Prostate gland (tissue), 2 donors: ENCODE data around the gene RAD51B. TPM values are rescaled to one million over a fixed set of nuclear protein-coding genes. Genes with fewer than 3 reads are reported as not detected.

ENCODE experiments used
- DNase-seq: peaks from one replicate; pipeline ENCODE4 v3.0.0-alpha.2; 2019; ENCODE audit warnings: low spot score
- H3K27ac ChIP-seq, 2 donors: fragments of 200-600 bp; sonication (generic); 2 replicates each; pipeline ENCODE4 v1.5.1; 2017 to 2019
- H3K27me3 ChIP-seq: fragments of 200-600 bp; sonication (generic); replicated peaks from 2 replicates; pipeline ENCODE4 v1.5.1; 2019; ENCODE audit not compliant: insufficient read depth
- H3K36me3 ChIP-seq, 2 donors: fragments of 200-600 bp; sonication (generic); 1 replicate in 1 of 2; 2 replicates in 1 of 2; pipeline versions ENCODE4 v1.5.1 to v1.8.1; 2017 to 2019
- H3K4me1 ChIP-seq: fragments of 200-600 bp; sonication (generic); replicated peaks from 2 replicates; pipeline ENCODE4 v1.5.1; 2019
- H3K4me3 ChIP-seq, 2 donors: fragments of 200-600 bp; sonication (generic); 2 replicates each; pipeline ENCODE4 v1.5.1; 2017 to 2019
- H3K9me3 ChIP-seq: fragments of 200-600 bp; sonication (generic); 2 replicates; pipeline ENCODE4 v1.5.1; 2017
- POLR2A ChIP-seq: fragments of 450-650 bp; IDR thresholded peaks from one replicate; pipeline ENCODE4 v1.6.1; 2016; ENCODE audit warnings: antibody characterized with exemption, mild to moderate bottlenecking
- POLR2AphosphoS5 ChIP-seq: sonication (generic); formaldehyde crosslinking; IDR thresholded peaks from one replicate; pipeline ENCODE4 v1.6.1; 2017; ENCODE audit warnings: antibody characterized with exemption
- WGBS: methylation state at CpG from one replicate; pipeline ENCODE4 v1.1.5; 2018; 5-methylcytosine and 5-hydroxymethylcytosine counted together
- intact Hi-C: fragments of 100-400 bp; cut with DNase I; formaldehyde crosslinking; loops from one replicate; pipeline ENCODE4 v1.14.2; 2022
- total RNA-seq, 2 donors: library from RNA; depleted of rRNA; stranded (reverse); fragments of >200 nt; gene quantifications; one replicate each; pipeline ENCODE4 v1.1.0, GENCODE V29; 2016
- TF ChIP-seq, protein P1 (sequence below), 4 experiments: fragments of 200-600 bp in 2 of 4; fragments of 450-650 bp in 2 of 4; sonication (generic) in 2 of 4; IDR thresholded peaks; 1 replicate in 3 of 4; 2 replicates in 1 of 4; pipeline ENCODE4 v1.5.1; 2016 to 2019; ENCODE audit warnings: antibody characterized with exemption in 4 of 4, mild to moderate bottlenecking in 2 of 4, moderate library complexity in 2 of 4

Gene RAD51B
- total RNA-seq, 2 donors from 2014 or later: 14.9 to 35.8 TPM

GRCh38 chr14:68596701-68597100, 777.1 kb downstream of the RAD51B start:
- H3K36me3 ChIP-seq: no peaks in the 10 kb centered on the region
- H3K4me1 ChIP-seq: peaks cover 12% of the 10 kb centered on the region
- no peaks in the 10 kb centered on the region for H3K27me3 ChIP-seq
- H3K9me3 ChIP-seq: no peaks in the 10 kb centered on the region
- DNase-seq: no peak
- 85% methylated on average over 10 of the region's 10 CpGs for WGBS
- H3K27ac ChIP-seq: no peak overlapping the region
- intact Hi-C loops: no loop called here
- no peak for TF ChIP-seq POLR2AphosphoS5
- no peak overlapping the region for H3K4me3 ChIP-seq

- H3K27me3 ChIP-seq: no peaks in the 10 kb centered on the region
- intact Hi-C loops: no loop called here
- no peak for TF ChIP-seq POLR2A
- TF ChIP-seq, protein P1, sequence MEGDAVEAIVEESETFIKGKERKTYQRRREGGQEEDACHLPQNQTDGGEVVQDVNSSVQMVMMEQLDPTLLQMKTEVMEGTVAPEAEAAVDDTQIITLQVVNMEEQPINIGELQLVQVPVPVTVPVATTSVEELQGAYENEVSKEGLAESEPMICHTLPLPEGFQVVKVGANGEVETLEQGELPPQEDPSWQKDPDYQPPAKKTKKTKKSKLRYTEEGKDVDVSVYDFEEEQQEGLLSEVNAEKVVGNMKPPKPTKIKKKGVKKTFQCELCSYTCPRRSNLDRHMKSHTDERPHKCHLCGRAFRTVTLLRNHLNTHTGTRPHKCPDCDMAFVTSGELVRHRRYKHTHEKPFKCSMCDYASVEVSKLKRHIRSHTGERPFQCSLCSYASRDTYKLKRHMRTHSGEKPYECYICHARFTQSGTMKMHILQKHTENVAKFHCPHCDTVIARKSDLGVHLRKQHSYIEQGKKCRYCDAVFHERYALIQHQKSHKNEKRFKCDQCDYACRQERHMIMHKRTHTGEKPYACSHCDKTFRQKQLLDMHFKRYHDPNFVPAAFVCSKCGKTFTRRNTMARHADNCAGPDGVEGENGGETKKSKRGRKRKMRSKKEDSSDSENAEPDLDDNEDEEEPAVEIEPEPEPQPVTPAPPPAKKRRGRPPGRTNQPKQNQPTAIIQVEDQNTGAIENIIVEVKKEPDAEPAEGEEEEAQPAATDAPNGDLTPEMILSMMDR (IDR thresholded peaks at IDR 0.05): no peak
- TF ChIP-seq POLR2AphosphoS5: no peak
- peak overlapping the region; percentile 85 to 88 for H3K27ac ChIP-seq
- 34% methylated on average over 2 of the region's 2 CpGs for WGBS
- DNase-seq: no peak
- no peaks in the 10 kb centered on the region for H3K9me3 ChIP-seq
- no peaks in the 10 kb centered on the region for H3K36me3 ChIP-seq
- no peak overlapping the region for H3K4me3 ChIP-seq
- H3K4me1 ChIP-seq: peaks cover 12% of the 10 kb centered on the region
Observed at GRCh38 chr14:68598089-68598488, 778.5 kb downstream of the RAD51B start.

GRCh38 chr14:68598621-68599447, 779.3 kb downstream of the RAD51B start:
- DNase-seq: peak; percentile 68
- H3K4me3 ChIP-seq: no peak overlapping the region

DNA sequence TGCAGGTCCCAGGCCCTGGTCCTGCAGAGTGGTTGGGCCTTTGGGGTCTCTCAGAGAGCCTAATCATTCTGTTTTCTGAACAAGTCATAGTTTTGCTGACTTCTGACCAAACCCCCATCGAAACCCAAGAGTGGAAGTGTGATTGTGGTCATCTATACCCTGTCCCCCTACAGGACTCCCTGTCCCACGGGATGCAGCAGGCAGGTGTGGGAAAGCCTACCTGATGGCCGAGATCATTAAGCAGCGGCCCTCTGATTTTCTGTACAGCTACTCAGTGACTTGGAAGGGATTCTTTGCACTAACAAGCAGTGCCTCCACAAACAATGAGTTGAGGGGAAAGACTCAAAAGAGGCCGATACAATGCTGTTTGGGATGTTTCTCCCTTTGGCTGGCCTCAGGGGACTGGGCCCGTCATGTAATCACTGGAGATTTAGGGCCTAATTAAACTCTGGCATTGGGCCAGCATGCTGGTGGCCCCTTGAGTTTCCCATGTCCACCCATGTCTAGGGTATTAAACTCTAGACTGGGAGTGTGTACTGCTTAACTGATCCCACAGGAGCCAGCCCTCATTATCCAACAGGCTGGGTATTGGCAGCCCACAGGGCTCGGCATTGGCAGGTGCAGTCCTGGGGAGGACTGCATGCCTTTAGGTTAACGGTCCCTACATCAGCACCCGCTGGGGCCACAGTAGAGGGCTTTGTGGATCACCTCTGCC, 780.5 kb downstream of the RAD51B start:
- Histone ChIP-seq H3K36me3 (no peaks in the 10 kb centered on the region), H3K9me3 (no peaks in the 10 kb centered on the region), H3K27me3 (no peaks in the 10 kb centered on the region), H3K4me3 (no peak overlapping the region), H3K27ac (peak overlapping the region; percentile 85 to 88), H3K4me1 (peaks cover 12% of the 10 kb centered on the region)
- intact Hi-C loops: no loop called here
- TF ChIP-seq, protein P1 (IDR thresholded peaks at IDR 0.05): no peak
- TF ChIP-seq POLR2AphosphoS5: no peak
- TF ChIP-seq POLR2A: no peak
- DNase-seq: no peak
- 92% methylated on average over 9 of the region's 9 CpGs for WGBS

More at GRCh38 chr14:68598621-68599447, 779.3 kb downstream of the RAD51B start:
- Histone ChIP-seq H3K27ac (peak overlapping the region; percentile 85 to 88), H3K4me1 (peaks cover 12% of the 10 kb centered on the region), H3K27me3 (no peaks in the 10 kb centered on the region), H3K36me3 (no peaks in the 10 kb centered on the region), H3K9me3 (no peaks in the 10 kb centered on the region)
- WGBS: 16% methylated on average over 22 of the region's 22 CpGs
- peak; percentile 86 for TF ChIP-seq POLR2AphosphoS5
- TF ChIP-seq POLR2A: no peak
- intact Hi-C loops: no loop called here

DNA sequence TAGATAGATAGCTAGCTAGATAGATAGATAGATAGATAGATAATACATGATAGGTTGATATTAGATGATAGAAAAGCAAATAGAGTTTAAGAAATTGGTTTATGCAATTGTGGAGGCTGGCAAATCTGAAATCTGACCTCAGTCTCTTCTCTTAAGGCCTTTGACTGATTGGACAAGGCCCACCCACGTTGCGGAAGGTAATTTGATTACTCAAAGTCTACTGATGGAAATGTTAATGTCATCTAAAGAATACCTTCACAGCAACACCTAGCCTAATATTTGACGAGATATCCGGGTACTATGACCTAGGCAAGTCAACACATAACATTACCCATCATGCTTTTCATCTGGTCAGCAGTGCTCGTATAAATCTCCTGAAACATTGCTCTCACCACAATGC, 782.9 kb downstream of the RAD51B start:
- Histone ChIP-seq H3K36me3 (no peaks in the 10 kb centered on the region), H3K27me3 (no peaks in the 10 kb centered on the region), H3K27ac (no peak overlapping the region), H3K9me3 (no peaks in the 10 kb centered on the region), H3K4me3 (no peak overlapping the region), H3K4me1 (peaks cover 19% of the 10 kb centered on the region)
- no peak for DNase-seq
- intact Hi-C loops: no loop called here
- no peak for TF ChIP-seq POLR2AphosphoS5
- no peak for TF ChIP-seq POLR2A
- WGBS: 81% methylated on average over 5 of the region's 5 CpGs

DNA sequence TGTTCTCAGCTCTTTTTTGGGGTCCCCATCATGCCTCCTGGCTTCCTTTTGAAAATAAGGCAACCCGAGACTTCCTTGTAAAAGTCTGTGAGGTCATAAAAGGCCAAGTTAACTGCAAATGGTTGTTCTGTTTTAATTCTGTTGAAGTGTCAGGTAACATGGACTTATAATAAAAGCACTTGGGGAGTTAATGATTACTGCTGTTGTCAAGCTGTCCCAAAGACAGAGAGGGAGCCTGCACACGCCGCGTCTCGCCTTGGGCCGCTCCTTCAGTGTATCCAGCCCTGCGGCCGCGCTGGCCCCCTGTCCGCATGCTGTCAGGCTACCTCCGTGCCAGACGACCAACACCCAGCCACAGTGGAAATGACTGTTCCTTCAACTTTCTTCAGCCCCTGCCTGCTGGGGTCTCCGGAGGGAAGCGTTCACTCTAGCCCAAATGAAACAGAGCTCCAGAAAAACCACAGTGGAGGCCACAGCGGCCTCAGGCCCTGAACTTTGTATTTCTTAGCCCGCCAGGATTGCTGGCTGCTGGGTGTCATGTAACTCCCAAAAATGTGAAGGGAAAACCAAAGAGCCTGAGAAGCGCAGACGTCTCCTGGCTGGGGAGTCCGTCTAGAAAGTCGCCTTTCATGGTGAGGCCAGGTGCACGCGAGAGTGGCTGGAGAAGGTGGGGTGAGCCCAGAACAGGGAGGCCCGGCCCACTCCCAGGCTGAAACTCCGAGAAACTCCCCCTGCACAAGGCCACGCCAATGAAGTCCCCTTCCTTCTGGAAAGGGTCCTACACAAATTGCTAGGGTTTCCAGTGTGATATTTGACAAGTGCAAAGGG, 784.2 kb downstream of the RAD51B start:
- intact Hi-C loops: no loop called here
- Histone ChIP-seq H3K27me3 (no peaks in the 10 kb centered on the region), H3K4me1 (peaks cover 26% of the 10 kb centered on the region), H3K27ac (no peak overlapping the region), H3K9me3 (no peaks in the 10 kb centered on the region), H3K4me3 (no peak overlapping the region), H3K36me3 (no peaks in the 10 kb centered on the region)
- DNase-seq: no peak
- 66% methylated on average over 25 of the region's 25 CpGs for WGBS
- TF ChIP-seq, protein P1 (IDR thresholded peaks at IDR 0.05): no peak
- TF ChIP-seq POLR2AphosphoS5 (no peak), POLR2A (no peak)
